HG02852 (cell line): Measurements from ENCODE around the gene TMEM138.
"Not testable (repeated sequence)": the region's sequence is repeated elsewhere in the genome, so short reads cannot be mapped to it uniquely, and the experiment has no call there.

Experiments
- ATAC-seq: cut with Tn5 transposase; IDR thresholded peaks from one replicate; pipeline ENCODE4 v1.9.1; 2021; ENCODE audit warnings: mild to moderate bottlenecking, moderate library complexity; ENCODE audit not compliant: unreplicated experiment

The TMEM138 gene

GRCh38 chr11:61362542-61362875, 335 bp downstream of the TMEM138 start:
- no peak for ATAC-seq

GRCh38 chr11:61364012-61364675, 2.0 kb downstream of the TMEM138 start:
- no peak for ATAC-seq

GRCh38 chr11:61367406-61367805, 5.2 kb downstream of the TMEM138 start:
- no peak for ATAC-seq

- ATAC-seq: no peak
These were observed 6.5 kb downstream of the TMEM138 start for GRCh38 chr11:61368646-61369045.

GRCh38 chr11:61369372-61370348, 7.5 kb downstream of the TMEM138 start:
- peak; percentile 52 for ATAC-seq

GRCh38 chr11:61370349-61371005, 8.3 kb downstream of the TMEM138 start:
- ATAC-seq: no peak

- no peak for ATAC-seq
These were observed 10.7 kb downstream of the TMEM138 start for GRCh38 chr11:61372659-61373420.

GRCh38 chr11:61375761-61376108, 13.6 kb downstream of the TMEM138 start:
- no peak for ATAC-seq

- ATAC-seq: no peak
These were observed 15.4 kb downstream of the TMEM138 start for GRCh38 chr11:61377461-61378160.

GRCh38 chr11:61378713-61379313, 16.6 kb downstream of the TMEM138 start:
- no peak for ATAC-seq

- ATAC-seq: no peak
These were observed 18.7 kb downstream of the TMEM138 start for GRCh38 chr11:61380884-61381283.

GRCh38 chr11:61383859-61384258, 21.7 kb downstream of the TMEM138 start:
- not testable (repeated sequence) for ATAC-seq

- ATAC-seq: no peak
These were observed 22.4 kb downstream of the TMEM138 start for GRCh38 chr11:61384271-61385242.

- ATAC-seq: no peak
These were observed 28.0 kb downstream of the TMEM138 start for GRCh38 chr11:61390161-61390560.

GRCh38 chr11:61392981-61393595, 30.9 kb downstream of the TMEM138 start:
- ATAC-seq: peak; percentile 12

GRCh38 chr11:61401173-61401572, 39.0 kb downstream of the TMEM138 start:
- ATAC-seq: no peak

- no peak for ATAC-seq
These were observed 39.4 kb downstream of the TMEM138 start for GRCh38 chr11:61401573-61401972.

GRCh38 chr11:61403658-61404057, 41.5 kb downstream of the TMEM138 start:
- ATAC-seq: no peak
